ENCODE data around the gene CHADL. TPM values are rescaled to one million over a fixed set of nuclear protein-coding genes. Genes with fewer than 3 reads are reported as not detected.

The CHADL gene
- total and polyA plus RNA-seq, 2 of the 8 experiments (the other 6 are each of a cell fraction or from before 2014, with no cell fraction given): 0.78 to 1.4 TPM

- TF ChIP-seq CTCF (IDR thresholded peaks at IDR 0.05; ENCODE audit: control extremely low read depth in 1 of 3, insufficient read depth in 1 of 3, low read depth in 1 of 3, low read length in 3 of 3) (no peak), CHD1 (IDR thresholded peaks at IDR 0.05; ENCODE audit: low read depth, low read length) (no peak), BACH1 (IDR thresholded peaks at IDR 0.05; ENCODE audit: low read length) (no peak), RBBP5 (IDR thresholded peaks at IDR 0.05; ENCODE audit: borderline replicate concordance, low read depth, low read length) (no peak), SP4 (IDR thresholded peaks at IDR 0.05; ENCODE audit: low read length) (no peak), BRCA1 (IDR thresholded peaks at IDR 0.05; ENCODE audit: low read depth, low read length) (no peak), MAFK (IDR thresholded peaks at IDR 0.05; ENCODE audit: low read depth, low read length) (no peak), HDAC2 (IDR thresholded peaks at IDR 0.05; ENCODE audit: borderline replicate concordance in 1 of 2, low read depth in 2 of 2, low read length in 2 of 2) (no peak)
Measured at GRCh38 chr22:41284465-41284864, 43.7 kb upstream of the CHADL start (continued).
